Middle frontal gyrus (tissue), 1 donor: Measurements from ENCODE around the gene C6orf136.
"Not testable (repeated sequence)": the region's sequence is repeated elsewhere in the genome, so short reads cannot be mapped to it uniquely, and the experiment has no call there.

Source experiments
- DNase-seq: peaks from one replicate; pipeline ENCODE4 v3.0.0-alpha.2; 2015; ENCODE audit warnings: low spot score; ENCODE audit errors: extremely low spot score

The C6orf136 gene

GRCh38 chr6:30657454-30657853 lies 10.5 kb downstream of the C6orf136 start:
- DNase-seq, result no peak

- not testable (repeated sequence) for DNase-seq
Observed at GRCh38 chr6:30657922-30658321, 11.0 kb downstream of the C6orf136 start.

- DNase-seq, result no peak
Observed at GRCh38 chr6:30664994-30665767, 18.2 kb downstream of the C6orf136 start.

GRCh38 chr6:30666300-30666699 lies 19.4 kb downstream of the C6orf136 start:
- not testable (repeated sequence) for DNase-seq

GRCh38 chr6:30670760-30671527 lies 24.0 kb downstream of the C6orf136 start:
- DNase-seq, result no peak

- DNase-seq, result peak; percentile 91
Observed at GRCh38 chr6:30672445-30673253, 25.7 kb downstream of the C6orf136 start, which contains the start of gene DHX16. TSS of gene DHX16 (minus strand) at chr6:30673006. CDS start at chr6:30672841, 165 bp downstream.

- DNase-seq, result no peak
Observed at GRCh38 chr6:30676660-30677285, 29.8 kb downstream of the C6orf136 start.

GRCh38 chr6:30678964-30679726 lies 32.2 kb downstream of the C6orf136 start:
- peak; percentile 50 for DNase-seq

GRCh38 chr6:30679765-30680535 lies 33.0 kb downstream of the C6orf136 start:
- no peak for DNase-seq

GRCh38 chr6:30681766-30682142 lies 34.8 kb downstream of the C6orf136 start:
- no peak for DNase-seq

GRCh38 chr6:30682143-30683117 lies 35.5 kb downstream of the C6orf136 start:
- DNase-seq, result no peak

GRCh38 chr6:30683183-30683979 lies 36.4 kb downstream of the C6orf136 start:
- no peak for DNase-seq

GRCh38 chr6:30683980-30684338 lies 37.0 kb downstream of the C6orf136 start:
- no peak for DNase-seq

GRCh38 chr6:30684386-30685156 lies 37.6 kb downstream of the C6orf136 start:
- no peak for DNase-seq

- no peak for DNase-seq
Observed at GRCh38 chr6:30685157-30686008, 38.5 kb downstream of the C6orf136 start.
